ENCODE results near the gene MXRA8. TPM values are rescaled to one million over a fixed set of nuclear protein-coding genes. Genes with fewer than 3 reads are reported as not detected.

MXRA8 gene
- polyA plus RNA-seq, 1 donor, result 346 TPM

GRCh38 chr1:1342584-1343115, 15.7 kb downstream of the MXRA8 start:
- peaks cover 32% of the 10 kb centered on the region for H3K4me1 ChIP-seq (ENCODE audit: control insufficient read depth, insufficient read depth, low read length)
- no CpG with 5 or more reads among the region's 18 CpGs for WGBS (ENCODE audit: insufficient coverage, low lambda C conversion rate)
- H3K9me3 ChIP-seq (ENCODE audit: control insufficient read depth, low read depth, low read length), result peaks cover 4% of the 10 kb centered on the region
- H3K27ac ChIP-seq (ENCODE audit: low read length), result no peak overlapping the region
- H3K4me3 ChIP-seq (ENCODE audit: low read length), result no peak overlapping the region
- peaks cover 38% of the 10 kb centered on the region for H3K36me3 ChIP-seq (ENCODE audit: control insufficient read depth, insufficient read depth, low read length)
- DNase-seq, result no peak
- no peaks in the 10 kb centered on the region for H3K27me3 ChIP-seq (ENCODE audit: control insufficient read depth, insufficient read depth, low read length)

- WGBS (ENCODE audit: insufficient coverage, low lambda C conversion rate), result no CpG with 5 or more reads among the region's 28 CpGs
- Histone ChIP-seq H3K9me3 (ENCODE audit: control insufficient read depth, low read depth, low read length) (peaks cover 4% of the 10 kb centered on the region), H3K36me3 (ENCODE audit: control insufficient read depth, insufficient read depth, low read length) (peaks cover 43% of the 10 kb centered on the region), H3K27ac (ENCODE audit: low read length) (no peak overlapping the region), H3K4me3 (ENCODE audit: low read length) (no peak overlapping the region), H3K4me1 (ENCODE audit: control insufficient read depth, insufficient read depth, low read length) (peaks cover 29% of the 10 kb centered on the region), H3K27me3 (ENCODE audit: control insufficient read depth, insufficient read depth, low read length) (no peaks in the 10 kb centered on the region)
- no peak for DNase-seq
Observed at GRCh38 chr1:1342061-1342562, 16.2 kb downstream of the MXRA8 start.

GRCh38 chr1:1341549-1342021, 16.8 kb downstream of the MXRA8 start:
- H3K36me3 ChIP-seq (ENCODE audit: control insufficient read depth, insufficient read depth, low read length), result peaks cover 45% of the 10 kb centered on the region

GRCh38 chr1:1340791-1341548, 17.4 kb downstream of the MXRA8 start:
- H3K9me3 ChIP-seq (ENCODE audit: control insufficient read depth, low read depth, low read length), result peaks cover 7% of the 10 kb centered on the region
- H3K27me3 ChIP-seq (ENCODE audit: control insufficient read depth, insufficient read depth, low read length), result no peaks in the 10 kb centered on the region
- no peak overlapping the region for H3K27ac ChIP-seq (ENCODE audit: low read length)
- H3K36me3 ChIP-seq (ENCODE audit: control insufficient read depth, insufficient read depth, low read length), result peaks cover 45% of the 10 kb centered on the region
- no peak for DNase-seq
- WGBS (ENCODE audit: insufficient coverage, low lambda C conversion rate), result no CpG with 5 or more reads among the region's 36 CpGs
- H3K4me1 ChIP-seq (ENCODE audit: control insufficient read depth, insufficient read depth, low read length), result peaks cover 17% of the 10 kb centered on the region
- H3K4me3 ChIP-seq (ENCODE audit: low read length), result no peak overlapping the region

More at GRCh38 chr1:1341549-1342021, 16.8 kb downstream of the MXRA8 start:
- no peaks in the 10 kb centered on the region for H3K27me3 ChIP-seq (ENCODE audit: control insufficient read depth, insufficient read depth, low read length)
- WGBS (ENCODE audit: insufficient coverage, low lambda C conversion rate), result no CpG with 5 or more reads among the region's 17 CpGs
- peaks cover 23% of the 10 kb centered on the region for H3K4me1 ChIP-seq (ENCODE audit: control insufficient read depth, insufficient read depth, low read length)
- H3K9me3 ChIP-seq (ENCODE audit: control insufficient read depth, low read depth, low read length), result peaks cover 6% of the 10 kb centered on the region
- no peak overlapping the region for H3K4me3 ChIP-seq (ENCODE audit: low read length)
- no peak for DNase-seq
- no peak overlapping the region for H3K27ac ChIP-seq (ENCODE audit: low read length)

- 100% methylated on average over 2 of the region's 23 CpGs for WGBS (ENCODE audit: insufficient coverage, low lambda C conversion rate)
- Histone ChIP-seq H3K4me3 (ENCODE audit: low read length) (no peak overlapping the region), H3K27me3 (ENCODE audit: control insufficient read depth, insufficient read depth, low read length) (no peaks in the 10 kb centered on the region), H3K9me3 (ENCODE audit: control insufficient read depth, low read depth, low read length) (peaks cover 7% of the 10 kb centered on the region), H3K27ac (ENCODE audit: low read length) (no peak overlapping the region), H3K36me3 (ENCODE audit: control insufficient read depth, insufficient read depth, low read length) (peaks cover 50% of the 10 kb centered on the region), H3K4me1 (ENCODE audit: control insufficient read depth, insufficient read depth, low read length) (peaks cover 9% of the 10 kb centered on the region)
- DNase-seq, result no peak
Observed at GRCh38 chr1:1340185-1340584, 18.2 kb downstream of the MXRA8 start.

- Histone ChIP-seq H3K4me1 (ENCODE audit: control insufficient read depth, insufficient read depth, low read length) (no peaks in the 10 kb centered on the region), H3K27ac (ENCODE audit: low read length) (no peak overlapping the region), H3K4me3 (ENCODE audit: low read length) (no peak overlapping the region), H3K36me3 (ENCODE audit: control insufficient read depth, insufficient read depth, low read length) (peaks cover 51% of the 10 kb centered on the region), H3K27me3 (ENCODE audit: control insufficient read depth, insufficient read depth, low read length) (no peaks in the 10 kb centered on the region), H3K9me3 (ENCODE audit: control insufficient read depth, low read depth, low read length) (peaks cover 11% of the 10 kb centered on the region)
- no peak for DNase-seq
- WGBS (ENCODE audit: insufficient coverage, low lambda C conversion rate), result no CpG with 5 or more reads among the region's 36 CpGs
Observed at GRCh38 chr1:1338278-1338677, 20.1 kb downstream of the MXRA8 start.

- no peak for DNase-seq
- WGBS (ENCODE audit: insufficient coverage, low lambda C conversion rate), result no CpG with 5 or more reads among the region's 18 CpGs
- H3K4me3 ChIP-seq (ENCODE audit: low read length), result no peak overlapping the region
- no peaks in the 10 kb centered on the region for H3K27me3 ChIP-seq (ENCODE audit: control insufficient read depth, insufficient read depth, low read length)
- no peak overlapping the region for H3K27ac ChIP-seq (ENCODE audit: low read length)
- H3K9me3 ChIP-seq (ENCODE audit: control insufficient read depth, low read depth, low read length), result peaks cover 11% of the 10 kb centered on the region
- no peaks in the 10 kb centered on the region for H3K4me1 ChIP-seq (ENCODE audit: control insufficient read depth, insufficient read depth, low read length)
- H3K36me3 ChIP-seq (ENCODE audit: control insufficient read depth, insufficient read depth, low read length), result peaks cover 51% of the 10 kb centered on the region
Observed at GRCh38 chr1:1337793-1338147, 20.6 kb downstream of the MXRA8 start.

GRCh38 chr1:1336931-1337792, 21.2 kb downstream of the MXRA8 start:
- WGBS (ENCODE audit: insufficient coverage, low lambda C conversion rate), result no CpG with 5 or more reads among the region's 32 CpGs
- Histone ChIP-seq H3K27me3 (ENCODE audit: control insufficient read depth, insufficient read depth, low read length) (no peaks in the 10 kb centered on the region), H3K4me3 (ENCODE audit: low read length) (no peak overlapping the region), H3K4me1 (ENCODE audit: control insufficient read depth, insufficient read depth, low read length) (no peaks in the 10 kb centered on the region), H3K27ac (ENCODE audit: low read length) (no peak overlapping the region), H3K9me3 (ENCODE audit: control insufficient read depth, low read depth, low read length) (peaks cover 11% of the 10 kb centered on the region), H3K36me3 (ENCODE audit: control insufficient read depth, insufficient read depth, low read length) (peaks cover 49% of the 10 kb centered on the region)
- no peak for DNase-seq

GRCh38 chr1:1336446-1336845, 21.9 kb downstream of the MXRA8 start:
- peaks cover 44% of the 10 kb centered on the region for H3K36me3 ChIP-seq (ENCODE audit: control insufficient read depth, insufficient read depth, low read length)
- no peak overlapping the region for H3K27ac ChIP-seq (ENCODE audit: low read length)
- no peaks in the 10 kb centered on the region for H3K27me3 ChIP-seq (ENCODE audit: control insufficient read depth, insufficient read depth, low read length)
- DNase-seq, result no peak
- no CpG with 5 or more reads among the region's 26 CpGs for WGBS (ENCODE audit: insufficient coverage, low lambda C conversion rate)
- H3K4me1 ChIP-seq (ENCODE audit: control insufficient read depth, insufficient read depth, low read length), result no peaks in the 10 kb centered on the region
- H3K4me3 ChIP-seq (ENCODE audit: low read length), result no peak overlapping the region
- peaks cover 11% of the 10 kb centered on the region for H3K9me3 ChIP-seq (ENCODE audit: control insufficient read depth, low read depth, low read length)

GRCh38 chr1:1335792-1336248, 22.5 kb downstream of the MXRA8 start:
- Histone ChIP-seq H3K27ac (ENCODE audit: low read length) (no peak overlapping the region), H3K36me3 (ENCODE audit: control insufficient read depth, insufficient read depth, low read length) (peaks cover 38% of the 10 kb centered on the region), H3K4me3 (ENCODE audit: low read length) (no peak overlapping the region), H3K4me1 (ENCODE audit: control insufficient read depth, insufficient read depth, low read length) (peaks cover 6% of the 10 kb centered on the region), H3K9me3 (ENCODE audit: control insufficient read depth, low read depth, low read length) (peaks cover 13% of the 10 kb centered on the region), H3K27me3 (ENCODE audit: control insufficient read depth, insufficient read depth, low read length) (no peaks in the 10 kb centered on the region)
- no CpG with 5 or more reads among the region's 21 CpGs for WGBS (ENCODE audit: insufficient coverage, low lambda C conversion rate)
- DNase-seq, result no peak
